Measurements from ENCODE around the gene VTI1A. TPM values are rescaled to one million over a fixed set of nuclear protein-coding genes. Genes with fewer than 3 reads are reported as not detected.

The VTI1A gene
- total and polyA plus RNA-seq, 4 donors, result 5.5 to 26.9 (median 13.1) TPM

GRCh38 chr10:112526139-112526538 is 79.1 kb downstream of the VTI1A start:
- Histone ChIP-seq H3K27ac (ENCODE audit: low read depth in 1 of 2, low read length in 2 of 2) (no peak overlapping the region), H3K27me3 (ENCODE audit: control insufficient read depth in 4 of 4, insufficient read depth in 4 of 4, low read length in 3 of 4) (no peaks in the 10 kb centered on the region), H3K4me1 (ENCODE audit: control insufficient read depth in 4 of 4, insufficient read depth in 4 of 4, low read length in 3 of 4) (no peaks in the 10 kb centered on the region), H3K9ac (ENCODE audit: low read depth in 1 of 2, low read length in 2 of 2) (no peak overlapping the region), H3K9me3 (ENCODE audit: control insufficient read depth in 4 of 4, low read length in 3 of 4) (no peaks in the 10 kb centered on the region), H3K4me3 (ENCODE audit: low read depth in 1 of 3, low read length in 3 of 3) (no peak overlapping the region), H3K36me3 (ENCODE audit: control insufficient read depth in 4 of 4, insufficient read depth in 3 of 4, low read depth in 1 of 4, low read length in 3 of 4) (no peaks in the 10 kb centered on the region)
- no peak for DNase-seq (ENCODE audit: low spot score)
- WGBS, result 91% methylated on average over 3 of the region's 3 CpGs
- TF ChIP-seq FOXA2 (IDR thresholded peaks at IDR 0.05) (no peak), MAX (IDR thresholded peaks at IDR 0.05) (no peak), RAD21 (IDR thresholded peaks at IDR 0.05) (no peak), CTCF (IDR thresholded peaks at IDR 0.05; ENCODE audit: low read depth, low read length, missing input control) (no peak), REST (IDR thresholded peaks at IDR 0.05) (no peak)

- H3K27me3 ChIP-seq (ENCODE audit: control insufficient read depth in 4 of 4, insufficient read depth in 4 of 4, low read length in 3 of 4), result no peaks in the 10 kb centered on the region
- H3K36me3 ChIP-seq (ENCODE audit: control insufficient read depth in 4 of 4, insufficient read depth in 3 of 4, low read depth in 1 of 4, low read length in 3 of 4), result no peaks in the 10 kb centered on the region
- H3K4me3 ChIP-seq (ENCODE audit: low read depth in 1 of 3, low read length in 3 of 3), result no peak overlapping the region
- H3K9me3 ChIP-seq (ENCODE audit: control insufficient read depth in 4 of 4, low read length in 3 of 4), result no peaks in the 10 kb centered on the region
- no peak overlapping the region for H3K27ac ChIP-seq (ENCODE audit: low read depth in 1 of 2, low read length in 2 of 2)
- no peak for TF ChIP-seq YY1 (IDR thresholded peaks at IDR 0.05)
- TF ChIP-seq RAD21 (IDR thresholded peaks at IDR 0.05), result peak in 1 of 2 donors; percentile 21
- no peak for TF ChIP-seq NR2F2 (IDR thresholded peaks at IDR 0.05)
- no peak for TF ChIP-seq FOXA2 (IDR thresholded peaks at IDR 0.05)
- no peak for TF ChIP-seq RXRA (IDR thresholded peaks at IDR 0.05)
- TF ChIP-seq FOXA1 (IDR thresholded peaks at IDR 0.05), result no peak
- no peak for DNase-seq (ENCODE audit: low spot score)
- 86% methylated on average over 10 of the region's 10 CpGs for WGBS
- H3K4me1 ChIP-seq (ENCODE audit: control insufficient read depth in 4 of 4, insufficient read depth in 4 of 4, low read length in 3 of 4), result no peaks in the 10 kb centered on the region
- no peak overlapping the region for H3K9ac ChIP-seq (ENCODE audit: low read depth in 1 of 2, low read length in 2 of 2)
Observed at GRCh38 chr10:112526906-112527305, 79.9 kb downstream of the VTI1A start.

GRCh38 chr10:112528235-112528634 is 81.2 kb downstream of the VTI1A start:
- Histone ChIP-seq H3K4me1 (ENCODE audit: control insufficient read depth in 4 of 4, insufficient read depth in 4 of 4, low read length in 3 of 4) (no peaks in the 10 kb centered on the region), H3K27ac (ENCODE audit: low read depth in 1 of 2, low read length in 2 of 2) (no peak overlapping the region), H3K4me3 (ENCODE audit: low read depth in 1 of 3, low read length in 3 of 3) (no peak overlapping the region), H3K36me3 (ENCODE audit: control insufficient read depth in 4 of 4, insufficient read depth in 3 of 4, low read depth in 1 of 4, low read length in 3 of 4) (no peaks in the 10 kb centered on the region), H3K27me3 (ENCODE audit: control insufficient read depth in 4 of 4, insufficient read depth in 4 of 4, low read length in 3 of 4) (no peaks in the 10 kb centered on the region), H3K9ac (ENCODE audit: low read depth in 1 of 2, low read length in 2 of 2) (no peak overlapping the region), H3K9me3 (ENCODE audit: control insufficient read depth in 4 of 4, low read length in 3 of 4) (no peaks in the 10 kb centered on the region)
- WGBS, result 63% methylated on average over 1 of the region's 1 CpG
- DNase-seq (ENCODE audit: low spot score), result no peak
- no peak for TF ChIP-seq TAF1 (conservative IDR thresholded peaks at IDR 0.05)
- no peak for TF ChIP-seq ATF3 (IDR thresholded peaks at IDR 0.05)
- TF ChIP-seq CTCF (IDR thresholded peaks at IDR 0.05; ENCODE audit: low read depth, low read length, missing input control), result no peak
- no peak for TF ChIP-seq ZBTB33 (IDR thresholded peaks at IDR 0.05)
- TF ChIP-seq MAX (IDR thresholded peaks at IDR 0.05), result no peak
- TF ChIP-seq RXRA (IDR thresholded peaks at IDR 0.05), result no peak
- TF ChIP-seq HNF4A (conservative IDR thresholded peaks at IDR 0.05), result no peak
- no peak for TF ChIP-seq SP1 (IDR thresholded peaks at IDR 0.05)
- no peak for TF ChIP-seq FOXA1 (IDR thresholded peaks at IDR 0.05)
- TF ChIP-seq FOXA2 (IDR thresholded peaks at IDR 0.05), result no peak
- no peak for TF ChIP-seq JUND (IDR thresholded peaks at IDR 0.05)
- TF ChIP-seq EGR1 (IDR thresholded peaks at IDR 0.05; ENCODE audit: low read depth in 2 of 2), result no peak
- TF ChIP-seq NR2F2 (IDR thresholded peaks at IDR 0.05), result no peak
- TF ChIP-seq GABPA (IDR thresholded peaks at IDR 0.05 in 1 of 2, conservative IDR thresholded peaks at IDR 0.05 in 1 of 2), result no peak
- TF ChIP-seq YY1 (IDR thresholded peaks at IDR 0.05), result no peak
- no peak for TF ChIP-seq RAD21 (IDR thresholded peaks at IDR 0.05)
- no peak for TF ChIP-seq HNF4G (IDR thresholded peaks at IDR 0.05)

Measured in liver (tissue), 9 donors.